ENCODE measurements around the gene LASP1.

Gene LASP1

DNA sequence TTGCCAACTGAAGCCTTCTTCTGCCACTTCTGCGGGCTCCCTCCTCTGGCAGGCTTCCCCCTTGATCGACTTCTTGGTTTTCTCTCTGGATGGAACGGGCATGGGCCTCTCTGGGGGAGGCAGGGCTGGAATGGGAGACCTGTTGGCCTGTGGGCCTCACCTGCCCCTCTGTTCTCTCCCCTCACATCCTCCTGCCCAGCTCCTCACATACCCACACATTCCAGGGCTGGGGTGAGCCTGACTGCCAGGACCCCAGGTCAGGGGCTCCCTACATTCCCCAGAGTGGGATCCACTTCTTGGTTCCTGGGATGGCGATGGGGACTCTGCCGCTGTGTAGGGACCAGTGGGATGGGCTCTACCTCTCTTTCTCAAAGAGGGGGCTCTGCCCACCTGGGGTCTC lies 49.1 kb downstream of the LASP1 start:
- no peak for DNase-seq (ENCODE audit: low read depth)
- no peak overlapping the region for H3K4me3 ChIP-seq (ENCODE audit: low read depth, low read length)
- TF ChIP-seq POLR2A (IDR thresholded peaks at IDR 0.05; ENCODE audit: extremely low read depth, insufficient read length) (no peak), MYC (IDR thresholded peaks at IDR 0.05; ENCODE audit: low read depth, low read length) (no peak)
- TF ChIP-seq, protein P1, sequence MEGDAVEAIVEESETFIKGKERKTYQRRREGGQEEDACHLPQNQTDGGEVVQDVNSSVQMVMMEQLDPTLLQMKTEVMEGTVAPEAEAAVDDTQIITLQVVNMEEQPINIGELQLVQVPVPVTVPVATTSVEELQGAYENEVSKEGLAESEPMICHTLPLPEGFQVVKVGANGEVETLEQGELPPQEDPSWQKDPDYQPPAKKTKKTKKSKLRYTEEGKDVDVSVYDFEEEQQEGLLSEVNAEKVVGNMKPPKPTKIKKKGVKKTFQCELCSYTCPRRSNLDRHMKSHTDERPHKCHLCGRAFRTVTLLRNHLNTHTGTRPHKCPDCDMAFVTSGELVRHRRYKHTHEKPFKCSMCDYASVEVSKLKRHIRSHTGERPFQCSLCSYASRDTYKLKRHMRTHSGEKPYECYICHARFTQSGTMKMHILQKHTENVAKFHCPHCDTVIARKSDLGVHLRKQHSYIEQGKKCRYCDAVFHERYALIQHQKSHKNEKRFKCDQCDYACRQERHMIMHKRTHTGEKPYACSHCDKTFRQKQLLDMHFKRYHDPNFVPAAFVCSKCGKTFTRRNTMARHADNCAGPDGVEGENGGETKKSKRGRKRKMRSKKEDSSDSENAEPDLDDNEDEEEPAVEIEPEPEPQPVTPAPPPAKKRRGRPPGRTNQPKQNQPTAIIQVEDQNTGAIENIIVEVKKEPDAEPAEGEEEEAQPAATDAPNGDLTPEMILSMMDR (IDR thresholded peaks at IDR 0.05; ENCODE audit: low read depth, low read length) = no peak
- TF ChIP-seq, protein P2, sequence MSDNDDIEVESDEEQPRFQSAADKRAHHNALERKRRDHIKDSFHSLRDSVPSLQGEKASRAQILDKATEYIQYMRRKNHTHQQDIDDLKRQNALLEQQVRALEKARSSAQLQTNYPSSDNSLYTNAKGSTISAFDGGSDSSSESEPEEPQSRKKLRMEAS (IDR thresholded peaks at IDR 0.05; ENCODE audit: low read depth, low read length) = no peak

DNA sequence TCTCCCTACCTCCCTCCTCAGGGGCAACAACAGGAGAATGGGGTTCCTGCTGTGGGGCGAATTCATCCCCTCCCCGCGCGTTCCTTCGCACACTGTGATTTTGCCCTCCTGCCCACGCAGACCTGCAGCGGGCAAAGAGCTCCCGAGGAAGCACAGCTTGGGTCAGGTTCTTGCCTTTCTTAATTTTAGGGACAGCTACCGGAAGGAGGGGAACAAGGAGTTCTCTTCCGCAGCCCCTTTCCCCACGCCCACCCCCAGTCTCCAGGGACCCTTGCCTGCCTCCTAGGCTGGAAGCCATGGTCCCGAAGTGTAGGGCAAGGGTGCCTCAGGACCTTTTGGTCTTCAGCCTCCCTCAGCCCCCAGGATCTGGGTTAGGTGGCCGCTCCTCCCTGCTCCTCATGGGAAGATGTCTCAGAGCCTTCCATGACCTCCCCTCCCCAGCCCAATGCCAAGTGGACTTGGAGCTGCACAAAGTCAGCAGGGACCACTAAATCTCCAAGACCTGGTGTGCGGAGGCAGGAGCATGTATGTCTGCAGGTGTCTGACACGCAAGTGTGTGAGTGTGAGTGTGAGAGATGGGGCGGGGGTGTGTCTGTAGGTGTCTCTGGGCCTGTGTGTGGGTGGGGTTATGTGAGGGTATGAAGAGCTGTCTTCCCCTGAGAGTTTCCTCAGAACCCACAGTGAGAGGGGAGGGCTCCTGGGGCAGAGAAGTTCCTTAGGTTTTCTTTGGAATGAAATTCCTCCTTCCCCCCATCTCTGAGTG lies 49.6 kb downstream of the LASP1 start:
- TF ChIP-seq, protein P2 (IDR thresholded peaks at IDR 0.05; ENCODE audit: low read depth, low read length) = no peak
- no peak for TF ChIP-seq MYC (IDR thresholded peaks at IDR 0.05; ENCODE audit: low read depth, low read length)
- TF ChIP-seq POLR2A (IDR thresholded peaks at IDR 0.05; ENCODE audit: extremely low read depth, insufficient read length) = no peak
- TF ChIP-seq, protein P1 (IDR thresholded peaks at IDR 0.05; ENCODE audit: low read depth, low read length) = no peak
- no peak for DNase-seq (ENCODE audit: low read depth)
- no peak overlapping the region for H3K4me3 ChIP-seq (ENCODE audit: low read depth, low read length)

DNA sequence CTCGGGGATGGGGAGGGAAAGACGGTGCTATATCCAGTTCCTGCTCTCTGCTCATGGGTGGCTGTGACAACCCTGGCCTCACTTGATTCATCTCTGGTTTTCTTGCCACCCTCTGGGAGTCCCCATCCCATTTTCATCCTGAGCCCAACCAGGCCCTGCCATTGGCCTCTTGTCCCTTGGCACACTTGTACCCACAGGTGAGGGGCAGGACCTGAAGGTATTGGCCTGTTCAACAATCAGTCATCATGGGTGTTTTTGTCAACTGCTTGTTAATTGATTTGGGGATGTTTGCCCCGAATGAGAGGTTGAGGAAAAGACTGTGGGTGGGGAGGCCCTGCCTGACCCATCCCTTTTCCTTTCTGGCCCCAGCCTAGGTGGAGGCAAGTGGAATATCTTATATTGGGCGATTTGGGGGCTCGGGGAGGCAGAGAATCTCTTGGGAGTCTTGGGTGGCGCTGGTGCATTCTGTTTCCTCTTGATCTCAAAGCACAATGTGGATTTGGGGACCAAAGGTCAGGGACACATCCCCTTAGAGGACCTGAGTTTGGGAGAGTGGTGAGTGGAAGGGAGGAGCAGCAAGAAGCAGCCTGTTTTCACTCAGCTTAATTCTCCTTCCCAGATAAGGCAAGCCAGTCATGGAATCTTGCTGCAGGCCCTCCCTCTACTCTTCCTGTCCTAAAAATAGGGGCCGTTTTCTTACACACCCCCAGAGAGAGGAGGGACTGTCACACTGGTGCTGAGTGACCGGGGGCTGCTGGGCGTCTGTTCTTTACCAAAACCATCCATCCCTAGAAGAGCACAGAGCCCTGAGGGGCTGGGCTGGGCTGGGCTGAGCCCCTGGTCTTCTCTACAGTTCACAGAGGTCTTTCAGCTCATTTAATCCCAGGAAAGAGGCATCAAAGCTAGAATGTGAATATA lies 50.8 kb downstream of the LASP1 start:
- DNase-seq (ENCODE audit: low read depth) = no peak
- TF ChIP-seq POLR2A (IDR thresholded peaks at IDR 0.05; ENCODE audit: extremely low read depth, insufficient read length) (no peak), MYC (IDR thresholded peaks at IDR 0.05; ENCODE audit: low read depth, low read length) (no peak)
- TF ChIP-seq, protein P1 (IDR thresholded peaks at IDR 0.05; ENCODE audit: low read depth, low read length) = no peak
- TF ChIP-seq, protein P2 (IDR thresholded peaks at IDR 0.05; ENCODE audit: low read depth, low read length) = no peak

DNA sequence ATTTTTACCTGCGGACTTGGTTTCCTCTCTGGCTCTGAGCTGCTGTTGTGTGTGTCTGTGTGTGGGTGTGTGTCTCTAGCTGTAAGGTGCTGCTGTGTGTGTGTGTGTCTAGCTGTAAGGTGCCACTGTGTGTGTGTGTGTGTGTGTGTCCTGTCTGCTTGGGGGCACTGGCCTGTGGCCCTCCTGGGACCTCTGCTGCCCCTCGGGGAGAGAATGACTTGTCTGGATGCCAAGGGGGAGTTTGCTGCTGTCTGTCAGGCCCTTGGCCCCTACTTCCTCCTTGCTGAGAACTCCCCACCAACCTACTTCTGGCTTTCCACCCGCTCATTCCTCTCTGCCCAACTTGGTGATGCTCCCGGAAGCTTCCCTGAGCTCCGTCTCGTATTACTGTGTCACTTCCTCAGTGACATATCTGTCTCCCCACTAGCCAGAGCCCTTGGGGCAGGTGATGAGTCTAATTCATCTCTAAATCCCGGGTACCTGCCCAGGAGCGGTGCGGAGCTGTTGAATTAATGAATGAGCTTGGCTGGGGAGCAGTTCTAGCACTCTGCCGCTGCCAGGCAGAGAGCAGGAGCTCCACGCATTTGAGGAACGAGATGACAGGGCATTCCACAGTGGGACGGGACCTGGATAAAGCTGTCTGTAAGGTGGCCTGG lies 52.0 kb downstream of the LASP1 start:
- TF ChIP-seq, protein P2 (IDR thresholded peaks at IDR 0.05; ENCODE audit: low read depth, low read length) = no peak
- TF ChIP-seq MYC (IDR thresholded peaks at IDR 0.05; ENCODE audit: low read depth, low read length) (no peak), POLR2A (IDR thresholded peaks at IDR 0.05; ENCODE audit: extremely low read depth, insufficient read length) (no peak)
- TF ChIP-seq, protein P1 (IDR thresholded peaks at IDR 0.05; ENCODE audit: low read depth, low read length) = no peak
- no peak overlapping the region for H3K4me3 ChIP-seq (ENCODE audit: low read depth, low read length)
- no peak for DNase-seq (ENCODE audit: low read depth)

More for the DNA sequence above, 50.8 kb downstream of the LASP1 start:
- H3K4me3 ChIP-seq (ENCODE audit: low read depth, low read length) = no peak overlapping the region

DNA sequence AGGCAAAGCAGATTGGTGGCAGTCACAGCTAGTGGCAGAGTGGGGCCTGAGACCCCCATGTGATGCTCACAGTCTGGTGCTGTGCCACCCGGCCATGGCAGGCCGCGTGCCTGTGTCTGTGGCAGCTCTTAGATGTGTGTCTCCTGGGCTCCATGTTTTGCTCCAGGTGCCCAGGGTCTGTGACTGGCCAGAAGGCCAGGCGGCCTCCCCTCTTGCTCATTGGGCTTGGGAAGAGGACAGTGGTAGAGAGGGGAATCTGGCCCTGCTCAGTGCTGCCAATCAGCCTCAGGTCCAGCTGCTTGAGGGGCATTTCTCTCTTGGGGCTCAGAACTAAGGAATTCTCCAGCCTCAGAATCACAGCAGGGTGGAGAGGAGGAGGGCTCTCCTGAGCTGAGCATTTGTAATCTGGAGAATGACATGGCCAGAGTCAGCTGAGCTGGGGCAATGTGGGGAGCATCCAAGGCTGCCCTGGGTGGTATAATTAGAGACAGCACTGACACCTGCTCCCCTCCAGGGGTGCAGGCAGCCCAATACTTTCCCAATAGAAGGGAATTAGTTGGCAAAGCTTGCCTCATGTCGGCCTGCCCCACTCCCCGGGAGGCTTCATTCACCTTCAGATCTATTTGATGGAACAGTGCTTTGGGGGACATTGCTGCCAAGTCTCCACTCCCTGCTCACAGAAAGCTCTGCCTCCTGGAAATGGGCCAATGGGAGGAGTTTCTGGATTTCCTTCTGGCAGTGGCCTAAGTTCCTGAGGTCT lies 52.9 kb downstream of the LASP1 start:
- no peak overlapping the region for H3K4me3 ChIP-seq (ENCODE audit: low read depth, low read length)
- DNase-seq (ENCODE audit: low read depth) = no peak
- no peak for TF ChIP-seq POLR2A (IDR thresholded peaks at IDR 0.05; ENCODE audit: extremely low read depth, insufficient read length)
- TF ChIP-seq, protein P1 (IDR thresholded peaks at IDR 0.05; ENCODE audit: low read depth, low read length) = no peak
- TF ChIP-seq, protein P2 (IDR thresholded peaks at IDR 0.05; ENCODE audit: low read depth, low read length) = no peak
- TF ChIP-seq MYC (IDR thresholded peaks at IDR 0.05; ENCODE audit: low read depth, low read length) = no peak
